Measurements from ENCODE around the gene ZNF48. TPM values are rescaled to one million over a fixed set of nuclear protein-coding genes. Genes with fewer than 3 reads are reported as not detected.

Gene ZNF48
- polyA plus RNA-seq, 1 of the 3 experiments (the other 2 are of a cell fraction): 8.8 TPM

DNA sequence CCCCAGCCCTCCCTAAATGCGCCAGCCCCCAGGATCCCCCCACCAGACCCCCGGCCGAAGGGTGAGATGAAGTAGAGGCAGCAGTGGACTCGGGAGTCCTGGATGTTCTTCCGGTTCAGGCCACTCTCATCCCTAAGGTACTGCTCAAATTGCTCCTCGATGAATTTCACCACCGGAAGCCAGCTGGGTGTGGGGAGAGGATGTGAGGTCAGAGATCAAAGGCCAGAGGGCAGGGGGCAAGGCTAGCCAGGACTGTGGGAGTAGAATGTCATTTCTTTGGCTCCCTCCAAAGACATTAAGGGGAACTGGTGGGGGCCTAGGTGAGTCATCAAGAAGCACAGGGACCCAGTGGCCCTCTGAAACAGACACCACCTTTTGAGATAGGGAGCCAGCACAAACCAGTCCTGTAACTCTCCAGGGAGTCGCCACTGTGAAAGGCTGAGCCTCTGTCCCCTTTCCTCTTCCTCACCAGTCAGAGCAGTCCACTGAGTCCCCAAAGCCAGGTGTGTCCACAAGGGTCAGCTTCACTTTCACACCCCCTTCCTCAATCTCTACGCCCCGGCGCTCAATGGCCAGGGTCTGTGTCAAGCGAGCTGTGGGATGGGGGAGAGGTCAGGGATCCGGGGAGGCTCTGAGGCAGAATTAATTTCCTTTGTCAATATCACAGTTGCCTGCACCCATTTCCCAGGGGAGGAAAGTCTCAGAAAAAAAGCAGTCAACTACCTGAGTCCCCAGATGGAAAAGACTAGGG lies 13.8 kb upstream of the ZNF48 start:
- H3K4me1 ChIP-seq (ENCODE audit: control insufficient read depth in 1 of 2, insufficient read depth in 2 of 2, low read depth in 1 of 2, low read length in 1 of 2): peaks cover 6 to 9% of the 10 kb centered on the region in 2 experiments; a peak in 3 of 4 replicates
- H3K27ac ChIP-seq (ENCODE audit: low read depth in 2 of 2, low read length in 1 of 2): no peak overlapping the region
- H4K20me1 ChIP-seq (ENCODE audit: insufficient read depth): peaks cover 12% of the 10 kb centered on the region; the same call in 1 of the 2 replicates
- no peaks in the 10 kb centered on the region for H3K27me3 ChIP-seq (ENCODE audit: insufficient read depth)
- no peaks in the 10 kb centered on the region for H3K9me3 ChIP-seq
- H3K4me3 ChIP-seq (ENCODE audit: low read depth in 2 of 2, low read length in 1 of 2): no peak overlapping the region
- TF ChIP-seq FOSL2 (IDR thresholded peaks at IDR 0.05; ENCODE audit: borderline replicate concordance, low read depth) (no peak), RAD21 (IDR thresholded peaks at IDR 0.05; ENCODE audit: low read length) (no peak), RCOR1 (IDR thresholded peaks at IDR 0.05; ENCODE audit: low read length) (no peak), EP300 (IDR thresholded peaks at IDR 0.05; ENCODE audit: borderline replicate concordance in 1 of 2, low read depth in 1 of 2, low read length in 1 of 2) (no peak), RXRA (IDR thresholded peaks at IDR 0.05; ENCODE audit: borderline replicate concordance, low read depth) (no peak)
- TF ChIP-seq, protein P1, sequence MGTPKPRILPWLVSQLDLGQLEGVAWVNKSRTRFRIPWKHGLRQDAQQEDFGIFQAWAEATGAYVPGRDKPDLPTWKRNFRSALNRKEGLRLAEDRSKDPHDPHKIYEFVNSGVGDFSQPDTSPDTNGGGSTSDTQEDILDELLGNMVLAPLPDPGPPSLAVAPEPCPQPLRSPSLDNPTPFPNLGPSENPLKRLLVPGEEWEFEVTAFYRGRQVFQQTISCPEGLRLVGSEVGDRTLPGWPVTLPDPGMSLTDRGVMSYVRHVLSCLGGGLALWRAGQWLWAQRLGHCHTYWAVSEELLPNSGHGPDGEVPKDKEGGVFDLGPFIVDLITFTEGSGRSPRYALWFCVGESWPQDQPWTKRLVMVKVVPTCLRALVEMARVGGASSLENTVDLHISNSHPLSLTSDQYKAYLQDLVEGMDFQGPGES (IDR thresholded peaks at IDR 0.05; ENCODE audit: low read depth, low read length): no peak
- TF ChIP-seq, protein P2, sequence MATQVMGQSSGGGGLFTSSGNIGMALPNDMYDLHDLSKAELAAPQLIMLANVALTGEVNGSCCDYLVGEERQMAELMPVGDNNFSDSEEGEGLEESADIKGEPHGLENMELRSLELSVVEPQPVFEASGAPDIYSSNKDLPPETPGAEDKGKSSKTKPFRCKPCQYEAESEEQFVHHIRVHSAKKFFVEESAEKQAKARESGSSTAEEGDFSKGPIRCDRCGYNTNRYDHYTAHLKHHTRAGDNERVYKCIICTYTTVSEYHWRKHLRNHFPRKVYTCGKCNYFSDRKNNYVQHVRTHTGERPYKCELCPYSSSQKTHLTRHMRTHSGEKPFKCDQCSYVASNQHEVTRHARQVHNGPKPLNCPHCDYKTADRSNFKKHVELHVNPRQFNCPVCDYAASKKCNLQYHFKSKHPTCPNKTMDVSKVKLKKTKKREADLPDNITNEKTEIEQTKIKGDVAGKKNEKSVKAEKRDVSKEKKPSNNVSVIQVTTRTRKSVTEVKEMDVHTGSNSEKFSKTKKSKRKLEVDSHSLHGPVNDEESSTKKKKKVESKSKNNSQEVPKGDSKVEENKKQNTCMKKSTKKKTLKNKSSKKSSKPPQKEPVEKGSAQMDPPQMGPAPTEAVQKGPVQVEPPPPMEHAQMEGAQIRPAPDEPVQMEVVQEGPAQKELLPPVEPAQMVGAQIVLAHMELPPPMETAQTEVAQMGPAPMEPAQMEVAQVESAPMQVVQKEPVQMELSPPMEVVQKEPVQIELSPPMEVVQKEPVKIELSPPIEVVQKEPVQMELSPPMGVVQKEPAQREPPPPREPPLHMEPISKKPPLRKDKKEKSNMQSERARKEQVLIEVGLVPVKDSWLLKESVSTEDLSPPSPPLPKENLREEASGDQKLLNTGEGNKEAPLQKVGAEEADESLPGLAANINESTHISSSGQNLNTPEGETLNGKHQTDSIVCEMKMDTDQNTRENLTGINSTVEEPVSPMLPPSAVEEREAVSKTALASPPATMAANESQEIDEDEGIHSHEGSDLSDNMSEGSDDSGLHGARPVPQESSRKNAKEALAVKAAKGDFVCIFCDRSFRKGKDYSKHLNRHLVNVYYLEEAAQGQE (IDR thresholded peaks at IDR 0.05; ENCODE audit: low read depth, low read length): no peak
- TF ChIP-seq, protein P3, sequence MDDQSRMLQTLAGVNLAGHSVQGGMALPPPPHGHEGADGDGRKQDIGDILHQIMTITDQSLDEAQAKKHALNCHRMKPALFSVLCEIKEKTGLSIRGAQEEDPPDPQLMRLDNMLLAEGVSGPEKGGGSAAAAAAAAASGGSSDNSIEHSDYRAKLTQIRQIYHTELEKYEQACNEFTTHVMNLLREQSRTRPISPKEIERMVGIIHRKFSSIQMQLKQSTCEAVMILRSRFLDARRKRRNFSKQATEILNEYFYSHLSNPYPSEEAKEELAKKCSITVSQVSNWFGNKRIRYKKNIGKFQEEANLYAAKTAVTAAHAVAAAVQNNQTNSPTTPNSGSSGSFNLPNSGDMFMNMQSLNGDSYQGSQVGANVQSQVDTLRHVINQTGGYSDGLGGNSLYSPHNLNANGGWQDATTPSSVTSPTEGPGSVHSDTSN (IDR thresholded peaks at IDR 0.05): no peak
- no peak overlapping the region for H3K4me2 ChIP-seq
- ChIA-PET POLR2A (interaction anchor here (1.8 to 5.1 kb wide), 2 partner anchors 13 to 18 kb away, joined by 6 to 33 read pairs; partner anchors contain the start of gene ZNF48), CTCF (interaction anchor here (1.5 to 2.6 kb wide), 2 partner anchors 14 to 28 kb away, joined by 6 to 15 read pairs; partner anchors contain the start of gene ZNF48)
- H3K79me2 ChIP-seq (ENCODE audit: insufficient read depth): peaks cover 15% of the 10 kb centered on the region; the same call in 1 of the 2 replicates
- H3K9me2 ChIP-seq: no peaks in the 10 kb centered on the region
- WGBS (ENCODE audit: low lambda C conversion rate): 94% methylated on average over 9 of the region's 13 CpGs
- H3K9ac ChIP-seq: no peak overlapping the region
- peaks cover 0 to 6% of the 10 kb centered on the region in 2 experiments for H3K36me3 ChIP-seq (replicated peaks in 1 of 2; ENCODE audit: control insufficient read depth in 1 of 2, insufficient read depth in 2 of 2, low read length in 1 of 2)
- DNase-seq: no peak
- H2AFZ ChIP-seq (ENCODE audit: low read depth): no peak overlapping the region
- H3F3A ChIP-seq (replicated peaks; ENCODE audit: insufficient read depth): peaks cover 22% of the 10 kb centered on the region

All from SK-N-SH (cell line).